Activated naive CD4-positive, alpha-beta T cell (primary cell): ENCODE measurements around the gene QSOX2.
"Not testable (repeated sequence)": the region's sequence is repeated elsewhere in the genome, so short reads cannot be mapped to it uniquely, and the experiment has no call there.

Experiments used
- DNase-seq, 4 experiments: peaks; one replicate each; lab custom pipeline; 2025; lab: John Stamatoyannopoulos, UW

The QSOX2 gene

GRCh38 chr9:136282272-136282861, 36.8 kb upstream of the QSOX2 start:
- no peak for DNase-seq

GRCh38 chr9:136281421-136282271, 36.0 kb upstream of the QSOX2 start:
- DNase-seq: no peak

- DNase-seq: no peak
These were observed 35.1 kb upstream of the QSOX2 start for GRCh38 chr9:136280535-136281315.

GRCh38 chr9:136279471-136279870, 33.9 kb upstream of the QSOX2 start:
- no peak for DNase-seq

GRCh38 chr9:136278894-136279293, 33.3 kb upstream of the QSOX2 start:
- DNase-seq: no peak

GRCh38 chr9:136278221-136278620, 32.6 kb upstream of the QSOX2 start:
- DNase-seq: no peak

- no peak for DNase-seq
These were observed 32.1 kb upstream of the QSOX2 start for GRCh38 chr9:136277746-136278145.

GRCh38 chr9:136276716-136277115, 31.1 kb upstream of the QSOX2 start:
- DNase-seq: no peak

- no peak for DNase-seq
These were observed 30.2 kb upstream of the QSOX2 start for GRCh38 chr9:136275655-136276429.

GRCh38 chr9:136274786-136275654, 29.4 kb upstream of the QSOX2 start:
- DNase-seq: no peak

- no peak for DNase-seq
These were observed 28.5 kb upstream of the QSOX2 start for GRCh38 chr9:136273921-136274785.

GRCh38 chr9:136273244-136273865, 27.7 kb upstream of the QSOX2 start:
- no peak for DNase-seq

GRCh38 chr9:136270173-136270705, 24.6 kb upstream of the QSOX2 start:
- DNase-seq: no peak

- DNase-seq: no peak
These were observed 23.1 kb upstream of the QSOX2 start for GRCh38 chr9:136268735-136269134.

GRCh38 chr9:136268318-136268717, 22.7 kb upstream of the QSOX2 start:
- no peak for DNase-seq

- DNase-seq: peak; percentile 77 to 84 (median 82)
These were observed 21.9 kb upstream of the QSOX2 start for GRCh38 chr9:136267261-136268111.

- not testable (repeated sequence) for DNase-seq
These were observed 21.0 kb upstream of the QSOX2 start for GRCh38 chr9:136266641-136267040.
